ENCODE results near the gene FECH. TPM values are rescaled to one million over a fixed set of nuclear protein-coding genes. Genes with fewer than 3 reads are reported as not detected.

Gene FECH
- total RNA-seq, 2 experiments from 2014 or later = 5.3 to 14.2 TPM

- intact Hi-C loops (cut with micrococcal nuclease; ENCODE audit: unreplicated experiment) = no loop called here
- no peak overlapping the region for H3K4me2 ChIP-seq (ENCODE audit: low read length)
Observed at GRCh38 chr18:57533006-57533867, 53.3 kb downstream of the FECH start.

GRCh38 chr18:57529151-57529550 lies 57.4 kb downstream of the FECH start:
- Histone ChIP-seq H3K4me1 (ENCODE audit: insufficient read depth, low read length, poor library complexity, severe bottlenecking) (no peaks in the 10 kb centered on the region), H3K27ac (ENCODE audit: low read depth, low read length, poor library complexity, severe bottlenecking) (no peak overlapping the region), H3K4me2 (ENCODE audit: low read length) (no peak overlapping the region), H3K9me2 (ENCODE audit: insufficient read depth, low read length) (no peaks in the 10 kb centered on the region), H3K36me3 (ENCODE audit: insufficient read depth, low read length) (no peaks in the 10 kb centered on the region), H4K20me1 (ENCODE audit: insufficient read depth, low read length) (no peaks in the 10 kb centered on the region), H2AFZ (ENCODE audit: low read length) (no peak overlapping the region), H3K79me2 (ENCODE audit: insufficient read depth, low read depth, low read length) (no peaks in the 10 kb centered on the region), H3K9me3 (ENCODE audit: low read length) (no peaks in the 10 kb centered on the region), H3K4me3 (ENCODE audit: low read depth, low read length, poor library complexity, severe bottlenecking) (no peak overlapping the region)
- no TSS peak for BruUV-seq (replicated peaks)
- CTCF ChIA-PET (ENCODE audit: unreplicated experiment) = no interaction called here
- intact Hi-C loops (cut with micrococcal nuclease; ENCODE audit: unreplicated experiment) = no loop called here
- POLR2A ChIA-PET = no interaction called here
- DNase-seq (ENCODE audit: low spot score) = no peak
- no peak for TF ChIP-seq EZH2phosphoT487 (IDR thresholded peaks at IDR 0.05; ENCODE audit: borderline replicate concordance, low read depth, low read length)
- TF ChIP-seq CTCF (conservative IDR thresholded peaks at IDR 0.05; ENCODE audit: low read length) = no peak

More at GRCh38 chr18:57533006-57533867, 53.3 kb downstream of the FECH start:
- BruUV-seq (replicated peaks) = no TSS peak
- H3K4me3 ChIP-seq (ENCODE audit: low read depth, low read length, poor library complexity, severe bottlenecking) = no peak overlapping the region
- no peak overlapping the region for H2AFZ ChIP-seq (ENCODE audit: low read length)
- DNase-seq (ENCODE audit: low spot score) = no peak
- no peaks in the 10 kb centered on the region for H3K36me3 ChIP-seq (ENCODE audit: insufficient read depth, low read length)
- POLR2A ChIA-PET = no interaction called here
- H3K27ac ChIP-seq (ENCODE audit: low read depth, low read length, poor library complexity, severe bottlenecking) = no peak overlapping the region
- H4K20me1 ChIP-seq (ENCODE audit: insufficient read depth, low read length) = no peaks in the 10 kb centered on the region
- H3K9me2 ChIP-seq (ENCODE audit: insufficient read depth, low read length) = no peaks in the 10 kb centered on the region
- no peak for TF ChIP-seq EZH2phosphoT487 (IDR thresholded peaks at IDR 0.05; ENCODE audit: borderline replicate concordance, low read depth, low read length)
- no peak for TF ChIP-seq CTCF (conservative IDR thresholded peaks at IDR 0.05; ENCODE audit: low read length)
- H3K79me2 ChIP-seq (ENCODE audit: insufficient read depth, low read depth, low read length) = no peaks in the 10 kb centered on the region
- H3K4me1 ChIP-seq (ENCODE audit: insufficient read depth, low read length, poor library complexity, severe bottlenecking) = no peaks in the 10 kb centered on the region
- CTCF ChIA-PET (ENCODE audit: unreplicated experiment) = no interaction called here
- no peaks in the 10 kb centered on the region for H3K9me3 ChIP-seq (ENCODE audit: low read length)

GRCh38 chr18:57527556-57528229 lies 58.8 kb downstream of the FECH start:
- H3K4me2 ChIP-seq (ENCODE audit: low read length) = no peak overlapping the region
- H4K20me1 ChIP-seq (ENCODE audit: insufficient read depth, low read length) = no peaks in the 10 kb centered on the region
- no peak overlapping the region for H2AFZ ChIP-seq (ENCODE audit: low read length)
- no peak overlapping the region for H3K27ac ChIP-seq (ENCODE audit: low read depth, low read length, poor library complexity, severe bottlenecking)
- intact Hi-C loops (cut with micrococcal nuclease; ENCODE audit: unreplicated experiment) = no loop called here
- no peaks in the 10 kb centered on the region for H3K79me2 ChIP-seq (ENCODE audit: insufficient read depth, low read depth, low read length)
- no TSS peak for BruUV-seq (replicated peaks)
- CTCF ChIA-PET (ENCODE audit: unreplicated experiment) = no interaction called here
- no peaks in the 10 kb centered on the region for H3K4me1 ChIP-seq (ENCODE audit: insufficient read depth, low read length, poor library complexity, severe bottlenecking)
- TF ChIP-seq EZH2phosphoT487 (IDR thresholded peaks at IDR 0.05; ENCODE audit: borderline replicate concordance, low read depth, low read length) (no peak), CTCF (conservative IDR thresholded peaks at IDR 0.05; ENCODE audit: low read length) (no peak)
- no peaks in the 10 kb centered on the region for H3K9me2 ChIP-seq (ENCODE audit: insufficient read depth, low read length)
- H3K4me3 ChIP-seq (ENCODE audit: low read depth, low read length, poor library complexity, severe bottlenecking) = no peak overlapping the region
- no peak for DNase-seq (ENCODE audit: low spot score)
- no peaks in the 10 kb centered on the region for H3K36me3 ChIP-seq (ENCODE audit: insufficient read depth, low read length)
- no peaks in the 10 kb centered on the region for H3K9me3 ChIP-seq (ENCODE audit: low read length)
- POLR2A ChIA-PET = no interaction called here
